HEK293T (cell line): ENCODE data around the gene LGMN.

Experiments
- CTCF ChIA-PET: fragments of 350-600 bp; formaldehyde crosslinking; extraction: SDS; loops from one replicate; lab custom pipeline; 2021; ENCODE audit warnings: antibody characterized with exemption, inconsistent platforms; lab: Yijun Ruan, JAX
- POLR2A ChIA-PET: fragments of 350-600 bp; formaldehyde crosslinking; extraction: SDS; loops from one replicate; lab custom pipeline; 2020; ENCODE audit warnings: antibody characterized with exemption, inconsistent platforms; lab: Yijun Ruan, JAX
- DNase-seq: peaks from one replicate; pipeline ENCODE4 v3.0.0; 2012; ENCODE audit warnings: mixed read lengths; ENCODE audit errors: extremely low spot score
- ARNT ChIP-seq: fragments of 450-650 bp; IDR thresholded peaks from 2 replicates; pipeline ENCODE4 v1.6.1; 2017; ENCODE audit warnings: mild to moderate bottlenecking
- BHLHE40 ChIP-seq: fragments of 450-650 bp; IDR thresholded peaks from 2 replicates; pipeline ENCODE4 v1.6.1; 2016; ENCODE audit warnings: mild to moderate bottlenecking, moderate library complexity, borderline replicate concordance
- CTBP1 ChIP-seq: fragments of 450-650 bp; IDR thresholded peaks from 2 replicates; pipeline ENCODE4 v1.6.1; 2016; ENCODE audit warnings: borderline replicate concordance
- ELF4 ChIP-seq: fragments of 450-650 bp; IDR thresholded peaks from 2 replicates; pipeline ENCODE4 v1.6.1; 2017; ENCODE audit warnings: antibody characterized with exemption
- FOXA1 ChIP-seq: fragments of 450-650 bp; IDR thresholded peaks from 2 replicates; pipeline ENCODE4 v1.6.1; 2016; ENCODE audit warnings: mild to moderate bottlenecking
- FOXK2 ChIP-seq: fragments of 450-650 bp; IDR thresholded peaks from 2 replicates; pipeline ENCODE4 v1.6.1; 2016; ENCODE audit warnings: mild to moderate bottlenecking
- HDGF ChIP-seq: fragments of 450-650 bp; IDR thresholded peaks from 2 replicates; pipeline ENCODE4 v1.6.1; 2017; ENCODE audit warnings: antibody characterized with exemption, borderline replicate concordance
- L3MBTL2 ChIP-seq: fragments of 450-650 bp; conservative IDR thresholded peaks from 2 replicates; pipeline ENCODE4 v1.6.1; 2016; ENCODE audit warnings: mild to moderate bottlenecking
- LEF1 ChIP-seq: fragments of 450-650 bp; IDR thresholded peaks from 2 replicates; pipeline ENCODE4 v1.6.1; 2017; ENCODE audit warnings: mild to moderate bottlenecking, borderline replicate concordance
- NFRKB ChIP-seq: fragments of 450-650 bp; IDR thresholded peaks from 2 replicates; pipeline ENCODE4 v1.6.1; 2016; ENCODE audit warnings: mild to moderate bottlenecking, moderate library complexity
- SP1 ChIP-seq: fragments of 450-650 bp; IDR thresholded peaks from 2 replicates; pipeline ENCODE4 v1.6.1; 2017
- SUZ12 ChIP-seq: fragments of 450-650 bp; IDR thresholded peaks from 2 replicates; pipeline ENCODE4 v1.6.1; 2016; ENCODE audit warnings: mild to moderate bottlenecking
- TARDBP ChIP-seq: fragments of 450-650 bp; IDR thresholded peaks from 2 replicates; pipeline ENCODE4 v1.6.1; 2016
- ZNF384 ChIP-seq: fragments of 450-650 bp; IDR thresholded peaks from 2 replicates; pipeline ENCODE4 v1.6.1; 2016
- TF ChIP-seq, protein P1 (sequence below): fragments of 450-650 bp; IDR thresholded peaks from 2 replicates; pipeline ENCODE4 v1.6.1; 2016

LGMN gene

DNA sequence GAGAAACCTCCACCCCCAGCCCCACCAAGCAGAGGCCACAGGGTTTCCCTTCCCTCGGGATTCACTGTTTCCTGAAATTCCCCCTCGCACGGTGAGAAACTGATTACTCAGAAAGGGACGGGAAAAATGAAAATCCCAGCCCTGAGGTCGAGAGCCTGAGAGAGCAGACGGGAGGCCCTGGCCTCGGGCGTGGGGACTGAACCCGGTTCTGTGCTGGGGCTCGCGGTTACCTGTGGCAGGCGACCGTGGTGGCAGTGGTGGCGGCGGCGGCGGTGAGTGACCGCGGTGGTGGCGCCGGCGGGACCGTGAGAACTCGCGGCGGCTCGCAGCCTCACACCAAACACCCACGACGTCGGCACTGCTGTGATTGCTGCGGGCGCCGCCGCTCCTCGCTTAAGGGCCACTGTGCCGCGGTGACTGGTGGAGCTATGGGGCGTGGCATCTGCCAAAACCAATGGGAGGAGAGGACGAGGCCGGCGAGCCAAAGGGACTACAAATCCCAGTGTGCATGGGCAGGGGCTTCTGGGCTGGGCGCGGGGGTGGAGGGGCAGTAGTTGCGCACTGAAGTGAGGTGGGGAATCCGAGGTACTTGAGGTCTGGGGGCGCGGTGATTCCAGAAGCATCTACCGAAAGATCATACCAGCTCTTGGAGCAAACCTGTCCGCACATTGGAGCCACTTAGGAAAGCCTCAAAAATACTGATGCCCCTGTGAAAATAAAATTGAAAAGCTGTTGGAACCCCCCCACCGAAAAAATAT lies at the start of gene LGMN:
Gene LGMN (minus strand): TSS at position 369 of the 758 bp plus-strand sequence. CDS start 15,841 bp downstream, outside the sequence.
- peak; percentile 88 for TF ChIP-seq L3MBTL2
- TF ChIP-seq HDGF, result no peak
- TF ChIP-seq CTBP1, result no peak
- no peak for TF ChIP-seq TARDBP
- TF ChIP-seq ELF4, result no peak
- no peak for TF ChIP-seq SP1
- TF ChIP-seq FOXA1, result no peak
- TF ChIP-seq FOXK2, result no peak
- TF ChIP-seq, protein P1, sequence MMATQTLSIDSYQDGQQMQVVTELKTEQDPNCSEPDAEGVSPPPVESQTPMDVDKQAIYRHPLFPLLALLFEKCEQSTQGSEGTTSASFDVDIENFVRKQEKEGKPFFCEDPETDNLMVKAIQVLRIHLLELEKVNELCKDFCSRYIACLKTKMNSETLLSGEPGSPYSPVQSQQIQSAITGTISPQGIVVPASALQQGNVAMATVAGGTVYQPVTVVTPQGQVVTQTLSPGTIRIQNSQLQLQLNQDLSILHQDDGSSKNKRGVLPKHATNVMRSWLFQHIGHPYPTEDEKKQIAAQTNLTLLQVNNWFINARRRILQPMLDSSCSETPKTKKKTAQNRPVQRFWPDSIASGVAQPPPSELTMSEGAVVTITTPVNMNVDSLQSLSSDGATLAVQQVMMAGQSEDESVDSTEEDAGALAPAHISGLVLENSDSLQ, result peak; percentile 64
- TF ChIP-seq NFRKB, result no peak
- TF ChIP-seq ZNF384, result no peak
- TF ChIP-seq SUZ12, result no peak
- CTCF ChIA-PET, result interaction anchor here (0.8 kb wide), 1 partner anchor 33 kb away, joined by 5 read pairs; no protein-coding TSS in a partner anchor

DNA sequence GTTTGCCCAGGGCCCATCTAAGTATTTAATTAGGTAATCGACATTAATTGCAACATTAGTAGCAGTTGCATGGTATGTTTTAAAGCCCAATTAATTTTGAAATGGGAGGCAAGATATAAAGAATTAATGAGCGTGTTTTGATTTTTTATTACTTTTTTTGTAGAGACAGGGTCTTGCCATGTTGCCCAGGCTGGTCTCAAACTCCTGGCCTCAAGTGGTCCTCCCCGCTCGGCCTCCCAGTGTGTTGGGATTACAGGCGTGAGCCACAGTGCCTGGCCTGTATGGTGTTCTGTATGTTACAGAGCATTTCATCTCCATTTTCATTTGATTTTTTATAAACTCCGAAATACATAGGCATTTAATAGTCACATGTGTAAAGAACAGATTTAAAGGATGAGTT lies 46.5 kb upstream of the LGMN start:
- POLR2A ChIA-PET, result no interaction called here
- no peak for TF ChIP-seq SP1
- TF ChIP-seq NFRKB, result no peak
- no peak for TF ChIP-seq CTBP1
- no peak for TF ChIP-seq TARDBP
- no peak for TF ChIP-seq FOXA1
- TF ChIP-seq ZNF384, result no peak
- no peak for TF ChIP-seq ARNT
- no peak for TF ChIP-seq BHLHE40
- no peak for TF ChIP-seq HDGF
- no peak for TF ChIP-seq SUZ12
- TF ChIP-seq, protein P1, result no peak
- no peak for TF ChIP-seq L3MBTL2
- TF ChIP-seq FOXK2, result no peak
- CTCF ChIA-PET, result no interaction called here
- DNase-seq, result no peak

More for the DNA sequence above, at the start of gene LGMN:
- DNase-seq, result peak; percentile 96
- POLR2A ChIA-PET, result interaction anchor here (0.6 to 2.0 kb wide), 22 partner anchors 8 to 1738 kb away, joined by 3 to 10 read pairs (median 4); partner anchors contain the start of genes LYSET, MOAP1 and TRIP11

DNA sequence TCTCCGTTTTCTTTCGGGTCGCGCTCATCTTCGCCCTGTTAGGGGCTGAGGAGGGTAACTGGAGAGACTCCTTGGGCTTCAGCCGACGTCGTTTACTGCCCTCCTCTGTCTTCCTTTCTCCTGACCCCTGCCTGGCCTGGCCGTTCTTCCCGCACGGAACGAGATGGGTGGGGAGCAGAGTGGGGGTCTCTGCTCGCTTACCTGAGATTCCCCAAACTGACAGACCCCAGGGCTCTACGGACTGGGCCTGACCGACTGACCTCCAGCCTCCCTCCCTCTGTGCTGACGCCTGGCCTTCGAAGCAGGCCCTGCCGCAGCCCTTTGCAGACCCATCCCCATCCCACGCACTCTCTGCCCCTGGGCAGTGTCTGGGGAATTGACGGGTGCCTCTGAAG lies 46.1 kb upstream of the LGMN start:
- CTCF ChIA-PET, result no interaction called here
- TF ChIP-seq BHLHE40 (no peak), LEF1 (no peak), ZNF384 (no peak), TARDBP (no peak), SP1 (no peak), NFRKB (no peak), ELF4 (no peak), FOXA1 (no peak), SUZ12 (no peak), ARNT (no peak)
- TF ChIP-seq, protein P1, result no peak
- peak; percentile 11 for DNase-seq
- POLR2A ChIA-PET, result interaction anchor here (1.6 kb wide), 1 partner anchor 44 kb away, joined by 5 read pairs; no protein-coding TSS in a partner anchor

DNA sequence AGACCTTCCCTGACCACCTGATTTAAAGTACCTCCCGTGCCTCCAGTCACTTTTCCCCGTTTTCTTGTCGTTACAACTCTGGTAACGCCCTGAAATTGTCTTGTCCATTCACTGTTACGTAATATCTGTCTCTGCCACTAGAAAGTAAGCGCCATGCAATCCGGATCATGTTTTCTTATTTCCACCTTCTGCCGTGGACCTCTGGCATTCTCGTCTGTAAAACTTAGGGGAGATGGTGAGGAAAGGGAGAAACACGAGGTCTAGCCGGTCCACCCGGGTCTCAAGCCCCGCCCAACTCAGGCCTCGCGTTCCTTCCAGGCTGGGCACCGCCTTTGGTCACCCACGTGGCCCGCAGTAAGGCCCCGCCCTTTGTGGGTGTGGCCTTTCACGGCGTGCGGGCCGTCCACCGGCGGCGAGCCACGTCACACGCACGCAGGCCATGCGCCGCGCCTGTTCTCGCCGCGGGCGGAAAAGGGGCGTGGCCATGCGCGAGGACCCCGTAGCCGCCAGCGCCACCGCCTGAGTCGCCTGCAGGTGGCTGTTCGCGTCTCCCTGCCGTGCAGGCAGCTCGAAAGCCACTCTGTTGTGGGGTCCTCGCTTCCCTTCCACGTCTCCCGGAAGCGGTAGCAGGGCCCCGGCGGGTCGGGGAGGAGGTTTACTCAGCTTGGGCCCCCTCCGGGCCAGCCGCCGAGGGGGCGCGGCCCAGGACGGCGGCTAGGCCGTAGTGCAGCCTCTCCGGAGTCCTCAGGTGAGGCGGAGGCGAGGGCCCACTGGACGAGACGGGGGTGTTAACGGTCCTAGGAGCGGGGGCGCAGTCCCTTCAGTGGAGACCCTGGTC lies 45.5 kb upstream of the LGMN start, which contains the start of gene GOLGA5:
Gene GOLGA5 (plus strand): TSS at position 597 of the 838 bp plus-strand sequence. CDS start 3,133 bp downstream, outside the sequence.
- ChIA-PET POLR2A (interaction anchor here (0.5 to 1.6 kb wide), 3 partner anchors 17 to 414 kb away, joined by 3 to 5 read pairs (median 4); no protein-coding TSS in a partner anchor), CTCF (no interaction called here)

GRCh38 chr14:92792885-92793284 lies 44.5 kb upstream of the LGMN start:
- DNase-seq, result peak; percentile 11
- ChIA-PET CTCF (no interaction called here), POLR2A (interaction anchor here (1.6 kb wide), 1 partner anchor 42 kb away, joined by 5 read pairs; no protein-coding TSS in a partner anchor)
- no peak for TF ChIP-seq FOXK2
- no peak for TF ChIP-seq ARNT

More for the DNA sequence above, 45.5 kb upstream of the LGMN start, which contains the start of gene GOLGA5:
- DNase-seq, result peak; percentile 98
- peak; percentile 69 for TF ChIP-seq ELF4
- TF ChIP-seq L3MBTL2, result peak; percentile 99
- no peak for TF ChIP-seq SUZ12
- TF ChIP-seq HDGF, result peak; percentile 99

DNA sequence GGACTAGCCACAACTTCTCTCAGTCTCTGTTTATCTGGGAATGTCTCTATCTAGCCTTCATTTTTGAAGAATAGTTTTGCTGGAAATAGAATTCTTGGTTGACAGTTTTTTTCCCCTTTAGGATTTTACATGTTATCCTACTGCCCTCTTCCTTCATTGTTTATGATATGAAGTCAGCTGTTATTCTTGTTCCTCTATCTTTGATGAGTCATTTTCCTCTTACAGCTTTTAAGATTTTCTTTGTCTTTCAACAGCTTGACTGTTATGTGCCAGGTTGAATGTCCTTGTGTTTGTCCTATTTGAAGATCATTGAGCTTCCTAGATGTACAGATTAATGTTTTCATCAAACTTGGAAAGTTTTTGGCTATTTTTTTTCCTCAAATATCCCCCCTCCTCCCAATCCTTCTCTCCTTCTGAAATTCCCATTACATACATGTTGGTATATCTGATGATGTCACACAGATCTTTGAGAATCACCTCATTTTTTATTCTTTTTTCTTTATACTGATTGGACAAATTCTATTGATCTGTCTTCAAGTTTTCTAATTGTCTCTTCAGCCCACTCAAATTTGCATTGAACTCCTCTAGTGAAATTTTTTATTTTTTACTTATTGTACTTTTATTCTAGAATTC lies 41.1 kb upstream of the LGMN start:
- TF ChIP-seq TARDBP, result no peak
- TF ChIP-seq, protein P1, result no peak
- no peak for TF ChIP-seq LEF1
- TF ChIP-seq FOXK2, result no peak
- TF ChIP-seq NFRKB, result no peak
- no peak for TF ChIP-seq HDGF
- TF ChIP-seq SUZ12, result no peak
- TF ChIP-seq FOXA1, result no peak
- no peak for TF ChIP-seq L3MBTL2
- no peak for TF ChIP-seq ELF4
- TF ChIP-seq BHLHE40, result no peak
- no peak for TF ChIP-seq CTBP1
- TF ChIP-seq ARNT, result no peak
- ChIA-PET POLR2A (interaction anchor here (0.6 to 1.0 kb wide), 2 partner anchors 41 to 193 kb away, joined by 3 read pairs; partner anchors contain the start of gene LGMN), CTCF (no interaction called here)
- DNase-seq, result no peak
